HUES6 (cell line): Measurements from ENCODE around the gene CASR.

Experiments
- H3K27ac ChIP-seq: 2 replicates; pipeline ENCODE4 v1.7.0; 2013; ENCODE audit warnings: low read depth, mild to moderate bottlenecking, low read length, inconsistent platforms
- H3K27me3 ChIP-seq: 2 replicates; pipeline ENCODE4 v1.6.1; 2013; ENCODE audit warnings: low read length; ENCODE audit not compliant: control insufficient read depth, insufficient read depth
- H3K36me3 ChIP-seq: 2 replicates; pipeline ENCODE4 v1.6.1; 2013; ENCODE audit warnings: low read length; ENCODE audit not compliant: control insufficient read depth, insufficient read depth
- H3K4me1 ChIP-seq: 2 replicates; pipeline ENCODE4 v1.6.1; 2013; ENCODE audit warnings: low read length; ENCODE audit not compliant: control insufficient read depth, insufficient read depth
- H3K4me3 ChIP-seq: 2 replicates; pipeline ENCODE4 v1.5.1; 2013; ENCODE audit warnings: low read depth, low read length
- H3K9ac ChIP-seq: one replicate; pipeline ENCODE4 v1.6.1; 2013; ENCODE audit warnings: mild to moderate bottlenecking, low read length
- H3K9me3 ChIP-seq: 2 replicates; pipeline ENCODE4 v1.6.1; 2013; ENCODE audit warnings: low read depth, low read length; ENCODE audit not compliant: control insufficient read depth, insufficient read depth

CASR gene

DNA sequence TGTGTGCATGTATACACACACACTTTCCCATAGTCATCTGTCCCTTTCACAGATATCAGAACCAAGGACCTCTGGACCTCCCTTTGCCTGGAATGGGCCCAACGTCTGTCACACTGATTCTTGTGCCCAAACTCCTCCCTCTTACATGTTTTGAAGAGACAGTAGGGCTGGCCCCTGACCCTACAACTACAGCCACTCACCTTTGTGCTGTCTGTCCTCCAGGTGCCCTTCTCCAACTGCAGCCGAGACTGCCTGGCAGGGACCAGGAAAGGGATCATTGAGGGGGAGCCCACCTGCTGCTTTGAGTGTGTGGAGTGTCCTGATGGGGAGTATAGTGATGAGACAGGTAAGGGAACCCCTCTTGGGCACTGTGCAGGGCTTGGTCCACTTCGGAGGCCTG, 98.4 kb downstream of the CASR start:
- Histone ChIP-seq H3K4me1 (no peaks in the 10 kb centered on the region), H3K36me3 (no peaks in the 10 kb centered on the region)

DNA sequence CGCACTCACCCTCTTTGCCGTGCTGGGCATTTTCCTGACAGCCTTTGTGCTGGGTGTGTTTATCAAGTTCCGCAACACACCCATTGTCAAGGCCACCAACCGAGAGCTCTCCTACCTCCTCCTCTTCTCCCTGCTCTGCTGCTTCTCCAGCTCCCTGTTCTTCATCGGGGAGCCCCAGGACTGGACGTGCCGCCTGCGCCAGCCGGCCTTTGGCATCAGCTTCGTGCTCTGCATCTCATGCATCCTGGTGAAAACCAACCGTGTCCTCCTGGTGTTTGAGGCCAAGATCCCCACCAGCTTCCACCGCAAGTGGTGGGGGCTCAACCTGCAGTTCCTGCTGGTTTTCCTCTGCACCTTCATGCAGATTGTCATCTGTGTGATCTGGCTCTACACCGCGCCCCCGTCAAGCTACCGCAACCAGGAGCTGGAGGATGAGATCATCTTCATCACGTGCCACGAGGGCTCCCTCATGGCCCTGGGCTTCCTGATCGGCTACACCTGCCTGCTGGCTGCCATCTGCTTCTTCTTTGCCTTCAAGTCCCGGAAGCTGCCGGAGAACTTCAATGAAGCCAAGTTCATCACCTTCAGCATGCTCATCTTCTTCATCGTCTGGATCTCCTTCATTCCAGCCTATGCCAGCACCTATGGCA, 100.5 kb downstream of the CASR start:
- no peak overlapping the region for H3K9ac ChIP-seq
- no peak overlapping the region for H3K4me3 ChIP-seq
- H3K27ac ChIP-seq, result no peak overlapping the region
- H3K27me3 ChIP-seq, result peaks cover 4% of the 10 kb centered on the region; the same call in 1 of the 2 replicates
- H3K9me3 ChIP-seq, result no peaks in the 10 kb centered on the region
- no peaks in the 10 kb centered on the region for H3K36me3 ChIP-seq
- H3K4me1 ChIP-seq, result no peaks in the 10 kb centered on the region

More for the DNA sequence above, 98.4 kb downstream of the CASR start:
- Histone ChIP-seq H3K9ac (no peak overlapping the region), H3K27me3 (peaks cover 8% of the 10 kb centered on the region; the same call in 1 of the 2 replicates), H3K4me3 (no peak overlapping the region), H3K27ac (no peak overlapping the region), H3K9me3 (no peaks in the 10 kb centered on the region)

GRCh38 chr3:122284486-122284885, 101.0 kb downstream of the CASR start:
- no peaks in the 10 kb centered on the region for H3K4me1 ChIP-seq
- no peak overlapping the region for H3K27ac ChIP-seq
- no peak overlapping the region for H3K9ac ChIP-seq
- no peaks in the 10 kb centered on the region for H3K36me3 ChIP-seq
- no peak overlapping the region for H3K4me3 ChIP-seq
- no peaks in the 10 kb centered on the region for H3K9me3 ChIP-seq
- H3K27me3 ChIP-seq, result peaks cover 4% of the 10 kb centered on the region; the same call in 1 of the 2 replicates

GRCh38 chr3:122294359-122294758, 110.9 kb downstream of the CASR start:
- H3K4me3 ChIP-seq, result no peak overlapping the region
- H3K4me1 ChIP-seq, result no peaks in the 10 kb centered on the region
- H3K9ac ChIP-seq, result no peak overlapping the region
- H3K27ac ChIP-seq, result no peak overlapping the region
- H3K27me3 ChIP-seq, result no peaks in the 10 kb centered on the region
- no peaks in the 10 kb centered on the region for H3K36me3 ChIP-seq
- H3K9me3 ChIP-seq, result no peaks in the 10 kb centered on the region

DNA sequence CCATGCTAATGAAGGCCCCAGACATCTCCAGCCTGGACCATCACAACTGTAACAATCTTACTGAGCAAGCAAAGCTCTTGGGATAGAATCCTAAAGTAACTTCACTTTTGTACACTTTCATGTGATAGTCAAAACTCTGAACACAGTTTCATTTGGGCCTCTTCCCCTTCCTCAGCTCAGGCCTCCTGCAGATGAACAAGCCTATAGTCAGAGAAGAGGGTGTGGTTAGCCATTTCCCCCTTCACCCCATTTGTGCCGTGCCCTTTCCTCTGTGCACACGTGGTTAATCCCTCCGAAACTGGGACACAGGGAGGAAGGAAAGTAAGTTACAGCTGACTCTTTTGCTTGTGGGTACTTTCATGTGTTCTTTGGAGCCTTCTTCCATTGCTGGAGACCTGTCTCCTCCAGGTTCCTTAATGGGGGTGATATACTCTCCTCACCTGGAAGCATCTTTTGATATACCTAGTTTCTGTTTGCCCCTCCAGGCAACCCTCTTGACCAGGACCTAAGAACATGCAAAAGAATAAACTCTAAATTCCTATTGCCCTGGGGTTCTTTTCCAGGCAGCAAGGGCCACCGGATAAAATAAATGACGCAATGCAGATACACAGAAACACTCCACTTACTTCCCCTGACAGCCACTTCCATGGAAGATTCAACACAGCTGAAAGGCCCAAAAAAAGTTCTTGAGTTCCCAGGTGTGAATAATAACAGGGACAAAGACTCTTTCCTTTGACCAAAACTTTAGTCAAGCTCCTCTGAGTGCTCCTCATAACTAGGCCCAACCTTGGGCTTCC, 112.0 kb downstream of the CASR start:
- H3K4me1 ChIP-seq, result no peaks in the 10 kb centered on the region
- no peak overlapping the region for H3K4me3 ChIP-seq
- H3K9me3 ChIP-seq, result no peaks in the 10 kb centered on the region
- H3K9ac ChIP-seq, result no peak overlapping the region
- H3K27ac ChIP-seq, result no peak overlapping the region
- H3K36me3 ChIP-seq, result no peaks in the 10 kb centered on the region
- no peaks in the 10 kb centered on the region for H3K27me3 ChIP-seq

GRCh38 chr3:122298239-122298638, 114.8 kb downstream of the CASR start:
- H3K4me3 ChIP-seq, result no peak overlapping the region
- no peak overlapping the region for H3K27ac ChIP-seq
- no peaks in the 10 kb centered on the region for H3K27me3 ChIP-seq
- no peaks in the 10 kb centered on the region for H3K4me1 ChIP-seq
- no peaks in the 10 kb centered on the region for H3K36me3 ChIP-seq
- no peak overlapping the region for H3K9ac ChIP-seq
- H3K9me3 ChIP-seq, result no peaks in the 10 kb centered on the region

DNA sequence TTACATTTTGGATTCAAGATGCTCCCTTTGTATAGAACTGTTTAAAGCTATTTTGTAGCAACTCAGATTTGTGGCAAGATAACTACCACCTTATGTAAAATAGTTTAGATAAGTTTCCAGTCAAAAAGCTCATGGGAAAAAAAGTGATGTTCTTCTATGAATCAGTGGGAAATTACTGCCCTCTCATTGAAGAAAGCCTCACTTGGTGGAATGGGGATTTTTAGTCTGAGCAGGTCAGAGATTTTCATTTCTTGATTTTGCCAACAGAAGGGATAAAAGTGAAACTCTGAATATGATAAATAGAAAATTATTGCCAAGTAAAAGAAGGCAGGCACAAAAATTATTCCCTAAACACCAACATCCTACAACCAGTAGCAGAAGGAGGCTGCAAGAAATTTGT, 115.7 kb downstream of the CASR start:
- H3K27ac ChIP-seq, result no peak overlapping the region
- no peaks in the 10 kb centered on the region for H3K9me3 ChIP-seq
- H3K9ac ChIP-seq, result no peak overlapping the region
- H3K36me3 ChIP-seq, result no peaks in the 10 kb centered on the region
- no peaks in the 10 kb centered on the region for H3K4me1 ChIP-seq
- no peak overlapping the region for H3K4me3 ChIP-seq
- no peaks in the 10 kb centered on the region for H3K27me3 ChIP-seq

DNA sequence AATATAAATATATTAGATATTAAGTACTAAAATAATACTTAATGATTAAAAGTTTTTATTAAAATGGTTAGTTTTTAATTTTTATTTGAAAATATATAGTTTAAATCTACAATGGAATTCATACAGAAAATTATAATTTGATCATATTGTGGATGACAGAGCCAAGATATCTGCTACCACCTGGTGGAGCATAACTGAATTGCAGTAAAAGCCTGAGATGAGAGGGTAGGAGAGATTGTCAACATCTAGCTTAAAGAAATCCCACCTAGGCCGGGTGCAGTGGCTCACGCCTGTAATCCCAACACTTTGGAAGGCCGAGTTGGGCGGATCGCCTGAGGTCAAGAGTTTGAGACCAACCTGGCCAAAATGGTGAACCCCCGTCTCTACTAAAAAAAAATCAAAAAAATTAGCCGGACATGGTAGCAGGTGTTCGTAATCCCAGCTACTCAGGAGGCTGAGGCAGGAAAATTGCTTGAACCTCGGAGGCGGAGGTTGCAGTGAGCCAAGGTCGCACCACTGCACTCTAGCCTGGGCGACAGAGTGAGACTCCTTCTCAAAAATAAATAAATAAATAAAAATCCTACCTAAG, 116.5 kb downstream of the CASR start:
- Histone ChIP-seq H3K4me3 (no peak overlapping the region), H3K36me3 (no peaks in the 10 kb centered on the region), H3K9ac (no peak overlapping the region), H3K27me3 (no peaks in the 10 kb centered on the region), H3K9me3 (no peaks in the 10 kb centered on the region), H3K27ac (no peak overlapping the region), H3K4me1 (no peaks in the 10 kb centered on the region)

DNA sequence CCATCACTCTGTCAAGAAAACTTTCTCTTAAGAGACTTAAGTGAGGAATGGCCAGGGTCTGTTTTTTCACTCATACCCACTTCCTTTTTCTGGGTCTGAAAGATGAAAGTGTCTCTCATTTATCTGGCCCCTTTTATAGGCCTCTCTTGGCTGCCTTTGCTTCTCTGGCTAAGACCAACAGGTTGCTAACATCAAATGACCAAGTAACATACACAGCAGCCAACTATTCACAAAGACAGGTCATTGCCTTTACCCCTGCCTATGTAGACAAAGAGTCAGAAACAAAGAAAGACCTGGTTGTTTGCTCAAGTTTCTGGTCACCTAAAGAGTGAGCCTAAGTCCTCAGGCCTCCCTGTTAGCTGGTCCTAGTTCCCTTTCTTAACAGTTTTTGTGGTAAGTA, 117.6 kb downstream of the CASR start:
- no peak overlapping the region for H3K9ac ChIP-seq

DNA sequence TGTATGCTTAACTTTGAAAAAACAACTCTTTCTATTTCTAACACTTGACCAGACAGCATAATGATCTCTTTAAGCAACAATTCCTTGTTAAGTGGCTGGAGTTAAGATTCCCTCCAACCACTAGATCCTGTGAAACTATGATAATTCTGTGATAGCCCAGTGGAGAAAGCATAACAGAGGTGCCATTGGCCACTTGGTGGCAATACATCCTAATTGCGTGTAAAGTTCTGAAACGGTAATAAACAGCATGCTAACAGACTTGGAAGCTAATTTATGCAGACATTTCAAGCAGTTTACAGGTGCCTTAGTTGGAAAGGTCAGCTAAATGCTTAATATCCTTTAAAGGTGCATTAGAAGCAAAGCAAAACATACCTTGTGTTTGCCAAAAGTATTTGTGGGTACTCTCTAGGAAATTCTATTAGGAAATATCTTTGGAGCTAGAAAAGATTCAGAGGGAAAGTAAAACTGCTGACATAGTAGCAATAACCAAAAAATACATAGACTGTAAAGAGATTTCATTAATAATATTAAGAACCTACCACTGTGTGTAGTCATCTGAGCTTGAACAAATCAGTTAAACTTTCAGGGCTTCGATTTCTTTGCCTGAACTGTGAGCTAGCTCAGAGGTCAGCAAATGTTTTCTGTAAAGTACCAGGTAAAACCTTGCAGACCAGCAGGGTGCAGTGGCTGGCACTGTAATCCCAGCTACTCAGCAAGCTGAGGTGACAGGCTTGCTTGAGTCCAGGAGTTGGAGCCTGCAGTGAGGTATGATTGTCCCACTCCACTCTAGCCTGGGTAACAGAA, 122.6 kb downstream of the CASR start:
- Histone ChIP-seq H3K4me1 (no peaks in the 10 kb centered on the region), H3K27ac (no peak overlapping the region), H3K36me3 (no peaks in the 10 kb centered on the region), H3K9me3 (no peaks in the 10 kb centered on the region), H3K9ac (no peak overlapping the region), H3K27me3 (no peaks in the 10 kb centered on the region), H3K4me3 (no peak overlapping the region)

More for the DNA sequence above, 117.6 kb downstream of the CASR start:
- no peaks in the 10 kb centered on the region for H3K27me3 ChIP-seq
- H3K9me3 ChIP-seq, result no peaks in the 10 kb centered on the region
- H3K4me3 ChIP-seq, result no peak overlapping the region
- no peaks in the 10 kb centered on the region for H3K4me1 ChIP-seq
- H3K27ac ChIP-seq, result no peak overlapping the region
- no peaks in the 10 kb centered on the region for H3K36me3 ChIP-seq

DNA sequence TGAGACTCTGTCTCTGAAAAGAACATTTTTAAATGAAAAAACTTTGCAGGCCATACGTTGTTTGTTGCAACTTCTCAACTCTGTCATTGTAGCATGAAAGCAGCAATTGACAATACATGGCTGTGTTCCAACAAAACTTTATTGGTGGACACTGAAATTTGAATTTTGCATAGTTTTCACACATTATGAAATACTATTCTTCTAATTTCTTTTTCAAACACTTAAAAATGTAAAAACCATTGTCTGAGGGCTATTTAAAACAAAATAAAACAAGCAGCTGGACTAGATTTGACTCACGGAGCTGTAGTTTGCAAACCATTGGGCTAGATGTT, 123.1 kb downstream of the CASR start:
- Histone ChIP-seq H3K9me3 (no peaks in the 10 kb centered on the region), H3K36me3 (no peaks in the 10 kb centered on the region), H3K4me3 (no peak overlapping the region), H3K27ac (no peak overlapping the region), H3K27me3 (no peaks in the 10 kb centered on the region), H3K9ac (no peak overlapping the region), H3K4me1 (no peaks in the 10 kb centered on the region)
